K562 (cell line): Measurements from ENCODE around the gene FN1. TPM values are rescaled to one million over a fixed set of nuclear protein-coding genes. Genes with fewer than 3 reads are reported as not detected.

Experiments used
- ATAC-seq: fragments of 200-7000 bp; cut with Tn5 transposase; 3 replicates; pipeline ENCODE4 v1.9.1; 2020; ENCODE audit warnings: moderate library complexity
- BruUV-seq: library from RNA; stranded (reverse); fragments of 400-500 nt; replicated peaks from 2 replicates; lab custom pipeline; 2021; lab: Mats Ljungman, UMichigan
- CTCF ChIA-PET: fragments of 300-600 bp; formaldehyde crosslinking; extraction: SDS; loops from one replicate; lab custom pipeline; 2021; ENCODE audit warnings: low intra/inter-chr PET ratio; lab: Yijun Ruan, JAX
- POLR2A ChIA-PET: fragments of 300-600, 350-650 bp; sonication (Branson Sonifier 250); formaldehyde crosslinking; extraction: SDS; loops from one replicate; lab custom pipeline; 2021; ENCODE audit warnings: antibody characterized with exemption, inconsistent platforms; lab: Yijun Ruan, JAX
- DNase-seq, 4 experiments: peaks; one replicate each; pipeline versions ENCODE4 v3.0.0 to v3.0.0-alpha.2; 2011 to 2018; ENCODE audit warnings: low spot score in 3 of 4, mixed read lengths in 3 of 4; ENCODE audit errors: extremely low read depth in 1 of 4
- FAIRE-seq: peaks from 2 replicates; lab custom pipeline; 2011; peaks lifted over from hg19 to GRCh38; lab: Jason Lieb, UNC
- H2AFZ ChIP-seq: 2 replicates; pipeline ENCODE4 v1.6.0; 2011; ENCODE audit warnings: low read depth, low read length, control low read depth, inconsistent platforms
- H3K27ac ChIP-seq: fragments of 200-600 bp; 3 replicates; pipeline ENCODE4 v1.8.0; 2011; ENCODE audit warnings: low read depth, mild to moderate bottlenecking, control low read depth, inconsistent platforms, low read length, moderate library complexity, mixed read lengths; ENCODE audit errors: extremely low read depth
- H3K27me3 ChIP-seq, 2 experiments: fragments of 300-600 bp in 1 of 2; 2 replicates in 1 of 2; 3 replicates in 1 of 2; pipeline versions ENCODE4 v1.6.0 to v1.8.0; 2011; ENCODE audit warnings: inconsistent platforms in 2 of 2, low read length in 2 of 2, mild to moderate bottlenecking in 1 of 2, mixed read lengths in 1 of 2, moderate library complexity in 1 of 2; ENCODE audit not compliant: control insufficient read depth in 2 of 2, insufficient read depth in 2 of 2
- H3K36me3 ChIP-seq: fragments of 300-600 bp; 3 replicates; pipeline ENCODE4 v1.8.0; 2011; ENCODE audit warnings: mild to moderate bottlenecking, low read length, inconsistent platforms; ENCODE audit not compliant: control insufficient read depth, insufficient read depth
- H3K4me1 ChIP-seq, 2 experiments: fragments of 200-600 bp in 1 of 2; replicated peaks in 1 of 2; 2 replicates in 1 of 2; 3 replicates in 1 of 2; pipeline versions ENCODE4 v1.5.1 to v1.8.0; 2011; ENCODE audit warnings: inconsistent platforms in 2 of 2, low read length in 2 of 2, mild to moderate bottlenecking in 1 of 2, mixed read lengths in 1 of 2, moderate library complexity in 1 of 2; ENCODE audit not compliant: control insufficient read depth in 2 of 2, insufficient read depth in 2 of 2
- H3K4me2 ChIP-seq: 2 replicates; pipeline ENCODE4 v1.6.1; 2011; ENCODE audit warnings: low read length, control low read depth, inconsistent platforms, mixed read lengths; ENCODE audit not compliant: insufficient read depth
- H3K4me3 ChIP-seq: fragments of 200-600 bp; sonication (generic), shearing (Covaris generic); 2 replicates; pipeline ENCODE4 v1.5.1; 2016; ENCODE audit warnings: control low read depth, inconsistent platforms
- H3K79me2 ChIP-seq: fragments of 200-600 bp; 3 replicates; pipeline ENCODE4 v1.8.0; 2011; ENCODE audit warnings: low read length, inconsistent platforms; ENCODE audit not compliant: control insufficient read depth, insufficient read depth
- H3K9ac ChIP-seq, 2 experiments: 2 replicates each; pipeline versions ENCODE4 v1.6.0 to v1.6.1; 2011; ENCODE audit warnings: low read depth in 2 of 2, low read length in 2 of 2, control low read depth in 1 of 2, inconsistent platforms in 1 of 2, mild to moderate bottlenecking in 1 of 2, mixed read lengths in 1 of 2; ENCODE audit not compliant: insufficient read depth in 1 of 2
- H3K9me1 ChIP-seq: one replicate; pipeline ENCODE4 v1.6.0; 2011; ENCODE audit warnings: inconsistent platforms, mild to moderate bottlenecking, low read length, moderate library complexity; ENCODE audit not compliant: control insufficient read depth, insufficient read depth
- H3K9me3 ChIP-seq: replicated peaks from 2 replicates; pipeline ENCODE4 v1.5.1; 2011; ENCODE audit warnings: low read depth, low read length, inconsistent platforms; ENCODE audit not compliant: control insufficient read depth, insufficient read depth
- H4K20me1 ChIP-seq: replicated peaks from 2 replicates; pipeline ENCODE4 v1.6.1; 2011; ENCODE audit warnings: low read length, inconsistent platforms, mixed read lengths; ENCODE audit not compliant: control insufficient read depth, insufficient read depth
- RBFOX2 ChIP-seq: fragments of 200-400 bp; formaldehyde crosslinking; IDR thresholded peaks from 2 replicates; pipeline ENCODE4 v1.6.1; 2017; ENCODE audit warnings: low read depth, mild to moderate bottlenecking, low read length, moderate library complexity
- TCFL5 ChIP-seq: fragments of 250-450 bp; sonication (Bioruptor Pico); conservative IDR thresholded peaks from 2 replicates; pipeline ENCODE4 v1.6.1; 2021; ENCODE audit warnings: mild to moderate bottlenecking, moderate library complexity, matching md5 sums
- WGBS: fragments of 100-300 bp; shearing (Covaris generic); methylation state at CpG from one replicate; pipeline ENCODE4 v1.1.6; 2016; ENCODE audit warnings: low coverage, mixed read lengths; ENCODE audit not compliant: insufficient coverage; ENCODE audit errors: missing lambda C conversion rate; 5-methylcytosine and 5-hydroxymethylcytosine counted together
- in situ Hi-C: fragments of 300-500 bp; cut with MboI; formaldehyde crosslinking; loops from 4 replicates; pipeline ENCODE4 v1.15.0; 2018; ENCODE audit warnings: inconsistent platforms, mixed read lengths
- intact Hi-C: fragments of 100-400 bp; cut with micrococcal nuclease; formaldehyde crosslinking; loops from 2 replicates; pipeline ENCODE4 v1.14.2; 2022
- polyA plus RNA-seq, 8 experiments: library from polyadenylated mRNA; depleted of rRNA in 4 of 8; stranded (reverse) in 5 of 8; unstranded in 3 of 8; fragments of >200 nt; fragmentation: Nextera tagmentation in 2 of 8; fragmentation: Illumina TruSeq in 1 of 8; extraction: Ambion mirVana in 2 of 8; extraction: Trizol in 1 of 8; gene quantifications; 2 replicates each; pipeline versions ENCODE4 v1.2.1 to v1.2.3, GENCODE V29; 2011 to 2014; ENCODE audit warnings: inconsistent platforms in 1 of 8, missing spikeins in 1 of 8
- total RNA-seq, 7 experiments: library from RNA; depleted of rRNA in 6 of 7; stranded (reverse); fragments of >200 nt in 6 of 7; fragmentation: Illumina TruSeq in 2 of 7; extraction: Trizol in 2 of 7; gene quantifications; 2 replicates each; pipeline versions ENCODE4 v1.2.1 to v1.2.3, GENCODE V29; 2011 to 2021; ENCODE audit warnings: low replicate concordance in 1 of 7
- TF ChIP-seq, protein P1 (sequence below), 2 experiments: fragments of 450-650 bp in 1 of 2; sonication (generic) in 1 of 2; formaldehyde crosslinking in 1 of 2; IDR thresholded peaks; 2 replicates each; pipeline versions ENCODE4 v1.7.1 to v1.9.0; 2016 to 2022; ENCODE audit warnings: inconsistent platforms in 1 of 2, mild to moderate bottlenecking in 1 of 2, missing genetic modification reagents in 1 of 2
- TF ChIP-seq, protein P2 (sequence below): fragments of 250-450 bp; sonication (Bioruptor Pico); IDR thresholded peaks from 2 replicates; pipeline ENCODE4 v1.5.0; 2020; ENCODE audit warnings: mild to moderate bottlenecking

Gene FN1
- total and polyA plus RNA-seq, 9 of the 15 experiments (the other 6 are each of a cell fraction or from before 2014, with no cell fraction given) = 7.4 to 19.1 (median 11.2) TPM

DNA sequence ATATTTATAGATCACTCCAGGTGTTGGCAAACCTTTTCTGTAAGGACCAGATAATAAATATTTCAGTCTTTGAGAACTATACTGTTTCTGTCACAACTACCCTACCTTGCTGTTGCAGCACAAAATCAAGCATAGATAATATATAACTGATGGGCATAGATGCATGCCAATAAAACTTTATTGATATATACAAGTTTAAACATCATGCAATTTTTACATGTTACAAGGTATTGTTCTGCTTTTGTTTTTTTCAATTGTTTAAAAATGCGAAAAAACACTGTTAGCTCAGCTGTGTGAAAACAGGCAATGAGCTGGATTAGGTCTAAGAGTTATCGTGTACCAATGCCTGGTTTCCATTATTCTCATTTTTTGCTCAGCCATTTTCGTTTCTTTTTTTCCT, 47.6 kb upstream of the FN1 start:
- no peaks in the 10 kb centered on the region for H3K36me3 ChIP-seq
- TF ChIP-seq RBFOX2 = no peak
- no peak for TF ChIP-seq TCFL5 (CRISPR knock-in tag)
- TF ChIP-seq, protein P1, sequence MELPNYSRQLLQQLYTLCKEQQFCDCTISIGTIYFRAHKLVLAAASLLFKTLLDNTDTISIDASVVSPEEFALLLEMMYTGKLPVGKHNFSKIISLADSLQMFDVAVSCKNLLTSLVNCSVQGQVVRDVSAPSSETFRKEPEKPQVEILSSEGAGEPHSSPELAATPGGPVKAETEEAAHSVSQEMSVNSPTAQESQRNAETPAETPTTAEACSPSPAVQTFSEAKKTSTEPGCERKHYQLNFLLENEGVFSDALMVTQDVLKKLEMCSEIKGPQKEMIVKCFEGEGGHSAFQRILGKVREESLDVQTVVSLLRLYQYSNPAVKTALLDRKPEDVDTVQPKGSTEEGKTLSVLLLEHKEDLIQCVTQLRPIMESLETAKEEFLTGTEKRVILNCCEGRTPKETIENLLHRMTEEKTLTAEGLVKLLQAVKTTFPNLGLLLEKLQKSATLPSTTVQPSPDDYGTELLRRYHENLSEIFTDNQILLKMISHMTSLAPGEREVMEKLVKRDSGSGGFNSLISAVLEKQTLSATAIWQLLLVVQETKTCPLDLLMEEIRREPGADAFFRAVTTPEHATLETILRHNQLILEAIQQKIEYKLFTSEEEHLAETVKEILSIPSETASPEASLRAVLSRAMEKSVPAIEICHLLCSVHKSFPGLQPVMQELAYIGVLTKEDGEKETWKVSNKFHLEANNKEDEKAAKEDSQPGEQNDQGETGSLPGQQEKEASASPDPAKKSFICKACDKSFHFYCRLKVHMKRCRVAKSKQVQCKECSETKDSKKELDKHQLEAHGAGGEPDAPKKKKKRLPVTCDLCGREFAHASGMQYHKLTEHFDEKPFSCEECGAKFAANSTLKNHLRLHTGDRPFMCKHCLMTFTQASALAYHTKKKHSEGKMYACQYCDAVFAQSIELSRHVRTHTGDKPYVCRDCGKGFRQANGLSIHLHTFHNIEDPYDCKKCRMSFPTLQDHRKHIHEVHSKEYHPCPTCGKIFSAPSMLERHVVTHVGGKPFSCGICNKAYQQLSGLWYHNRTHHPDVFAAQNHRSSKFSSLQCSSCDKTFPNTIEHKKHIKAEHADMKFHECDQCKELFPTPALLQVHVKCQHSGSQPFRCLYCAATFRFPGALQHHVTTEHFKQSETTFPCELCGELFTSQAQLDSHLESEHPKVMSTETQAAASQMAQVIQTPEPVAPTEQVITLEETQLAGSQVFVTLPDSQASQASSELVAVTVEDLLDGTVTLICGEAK (IDR thresholded peaks at IDR 0.05) = peak; percentile 90
- TF ChIP-seq, protein P1 (CRISPR knock-in tag; IDR thresholded peaks at IDR 0.05) = peak; percentile 68
- TF ChIP-seq, protein P2, sequence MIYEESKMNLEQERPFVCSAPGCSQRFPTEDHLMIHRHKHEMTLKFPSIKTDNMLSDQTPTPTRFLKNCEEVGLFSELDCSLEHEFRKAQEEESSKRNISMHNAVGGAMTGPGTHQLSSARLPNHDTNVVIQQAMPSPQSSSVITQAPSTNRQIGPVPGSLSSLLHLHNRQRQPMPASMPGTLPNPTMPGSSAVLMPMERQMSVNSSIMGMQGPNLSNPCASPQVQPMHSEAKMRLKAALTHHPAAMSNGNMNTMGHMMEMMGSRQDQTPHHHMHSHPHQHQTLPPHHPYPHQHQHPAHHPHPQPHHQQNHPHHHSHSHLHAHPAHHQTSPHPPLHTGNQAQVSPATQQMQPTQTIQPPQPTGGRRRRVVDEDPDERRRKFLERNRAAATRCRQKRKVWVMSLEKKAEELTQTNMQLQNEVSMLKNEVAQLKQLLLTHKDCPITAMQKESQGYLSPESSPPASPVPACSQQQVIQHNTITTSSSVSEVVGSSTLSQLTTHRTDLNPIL (CRISPR knock-in tag) = no peak
- TF ChIP-seq, all 486 proteins: peak for 1
- H3K4me1 ChIP-seq = no peaks in the 10 kb centered on the region
- no peak overlapping the region; the same call in 1 of the 2 replicates for H2AFZ ChIP-seq
- CTCF ChIA-PET = no interaction called here
- H3K79me2 ChIP-seq = no peaks in the 10 kb centered on the region
- no peak overlapping the region for H3K9ac ChIP-seq
- in situ Hi-C loops (no loop called here), intact Hi-C loops (no loop called here)
- H3K4me2 ChIP-seq = no peak overlapping the region
- H4K20me1 ChIP-seq = no peaks in the 10 kb centered on the region
- BruUV-seq = no TSS peak
- no peak for DNase-seq
- ATAC-seq = no peak
- 30% methylated on average over 2 of the region's 3 CpGs for WGBS
- H3K9me3 ChIP-seq = no peaks in the 10 kb centered on the region
- POLR2A ChIA-PET = no interaction called here
- H3K27ac ChIP-seq = no peak overlapping the region
- FAIRE-seq = no peak
- H3K27me3 ChIP-seq = no peaks in the 10 kb centered on the region
- H3K4me3 ChIP-seq = no peak overlapping the region
- H3K9me1 ChIP-seq = no peaks in the 10 kb centered on the region
